Nephron (organoid): Measurements from ENCODE around the gene TJP3.

Experiments
- H3K27ac Mint-ChIP-seq, 3 experiments: 2 replicates each; pipeline ENCODE4 v1.8.0; 2020; ENCODE audit warnings: mixed read lengths in 3 of 3, mild to moderate bottlenecking in 2 of 3, moderate library complexity in 1 of 3
- H3K27me3 Mint-ChIP-seq: 2 replicates; pipeline ENCODE4 v1.8.0; 2021; ENCODE audit warnings: low read depth, mild to moderate bottlenecking, moderate library complexity, mixed read lengths
- H3K36me3 Mint-ChIP-seq: 2 replicates; pipeline ENCODE4 v1.8.0; 2020; ENCODE audit warnings: low read depth, mixed read lengths
- H3K4me1 Mint-ChIP-seq: 2 replicates; pipeline ENCODE4 v1.8.0; 2020; ENCODE audit warnings: mixed read lengths
- H3K4me3 Mint-ChIP-seq, 3 experiments: 2 replicates each; pipeline ENCODE4 v1.8.0; 2020; ENCODE audit warnings: mild to moderate bottlenecking in 3 of 3, mixed read lengths in 3 of 3, moderate library complexity in 2 of 3
- H3K9me3 Mint-ChIP-seq: 2 replicates; pipeline ENCODE4 v1.8.0; 2020; ENCODE audit warnings: mixed read lengths
- CTCF ChIP-seq, 3 experiments: fragments of 200-600 bp; sonication (generic); IDR thresholded peaks; one replicate each; pipeline ENCODE4 v1.5.0; 2021; ENCODE audit warnings: antibody characterized with exemption in 3 of 3; ENCODE audit not compliant: unreplicated experiment in 3 of 3

TJP3 gene

GRCh38 chr19:3700242-3701032, 7.7 kb upstream of the TJP3 start, which contains the start of gene PIP5K1C:
PIP5K1C (minus strand) TSS chr19:3700468; CDS start chr19:3700390, 78 bp downstream.
- peak within 1 kb of the TSS; percentile 90 to 96 (median 93) for H3K4me3 Mint-ChIP-seq
- peak; percentile 69 to 78 (median 70) for TF ChIP-seq CTCF (IDR thresholded peaks at IDR 0.05; ENCODE audit: unreplicated experiment in 3 of 3)
- H3K36me3 Mint-ChIP-seq: no peaks in the 10 kb centered on the region
- peak within 1 kb of the TSS in 2 of 3 experiments; percentile 49 to 70 for H3K27ac Mint-ChIP-seq
- H3K4me1 Mint-ChIP-seq: peaks cover 6% of the 10 kb centered on the region
- H3K27me3 Mint-ChIP-seq: peaks cover 4% of the 10 kb centered on the region
- H3K9me3 Mint-ChIP-seq: no peaks in the 10 kb centered on the region

- Mint-ChIP-seq H3K27ac (no peak overlapping the region), H3K36me3 (no peaks in the 10 kb centered on the region), H3K9me3 (no peaks in the 10 kb centered on the region), H3K4me3 (peak overlapping the region; percentile 65 to 82 (median 82)), H3K27me3 (peaks cover 9% of the 10 kb centered on the region), H3K4me1 (peaks cover 6% of the 10 kb centered on the region)
- no peak for TF ChIP-seq CTCF (IDR thresholded peaks at IDR 0.05; ENCODE audit: unreplicated experiment in 3 of 3)
These were observed 7.0 kb upstream of the TJP3 start for GRCh38 chr19:3701200-3701599.

- H3K4me3 Mint-ChIP-seq: no peak overlapping the region
- H3K9me3 Mint-ChIP-seq: no peaks in the 10 kb centered on the region
- no peaks in the 10 kb centered on the region for H3K36me3 Mint-ChIP-seq
- H3K27me3 Mint-ChIP-seq: peaks cover 19% of the 10 kb centered on the region
- H3K4me1 Mint-ChIP-seq: peaks cover under 1% of the 10 kb centered on the region
- no peak overlapping the region for H3K27ac Mint-ChIP-seq
- no peak for TF ChIP-seq CTCF (IDR thresholded peaks at IDR 0.05; ENCODE audit: unreplicated experiment in 3 of 3)
These were observed 347 bp upstream of the TJP3 start for GRCh38 chr19:3707868-3708206.

- Mint-ChIP-seq H3K9me3 (no peaks in the 10 kb centered on the region), H3K27ac (no peak overlapping the region), H3K4me1 (peaks cover 6% of the 10 kb centered on the region), H3K27me3 (peaks cover 26% of the 10 kb centered on the region), H3K4me3 (no peak overlapping the region), H3K36me3 (no peaks in the 10 kb centered on the region)
- TF ChIP-seq CTCF (IDR thresholded peaks at IDR 0.05; ENCODE audit: unreplicated experiment in 3 of 3): no peak
These were observed 2.2 kb downstream of the TJP3 start for GRCh38 chr19:3710265-3710812.

GRCh38 chr19:3712663-3713611, 4.8 kb downstream of the TJP3 start:
- no peaks in the 10 kb centered on the region for H3K36me3 Mint-ChIP-seq
- H3K4me3 Mint-ChIP-seq: no peak overlapping the region
- peaks cover 6% of the 10 kb centered on the region for H3K4me1 Mint-ChIP-seq

More at GRCh38 chr19:3712663-3713611, 4.8 kb downstream of the TJP3 start:
- H3K27me3 Mint-ChIP-seq: peaks cover 21% of the 10 kb centered on the region
- no peak for TF ChIP-seq CTCF (IDR thresholded peaks at IDR 0.05; ENCODE audit: unreplicated experiment in 3 of 3)
- H3K9me3 Mint-ChIP-seq: no peaks in the 10 kb centered on the region
- peak overlapping the region; percentile 29 to 46 (median 33) for H3K27ac Mint-ChIP-seq
